K562 (cell line): ENCODE results near the gene GLI1. TPM values are rescaled to one million over a fixed set of nuclear protein-coding genes. Genes with fewer than 3 reads are reported as not detected.

Experiments
- ATF7 ChIP-seq: fragments of 450-650 bp; IDR thresholded peaks from 2 replicates; pipeline ENCODE4 v1.7.1; 2014; ENCODE audit warnings: mild to moderate bottlenecking, moderate library complexity
- CAMTA2 ChIP-seq: fragments of 250-450 bp; sonication (Bioruptor Pico); conservative IDR thresholded peaks from 2 replicates; pipeline ENCODE4 v1.5.1; 2022
- CXXC5 ChIP-seq: fragments of 250-450 bp; sonication (Bioruptor Pico); IDR thresholded peaks from 2 replicates; pipeline ENCODE4 v1.8.0; 2022; ENCODE audit warnings: inconsistent platforms, mild to moderate bottlenecking, moderate library complexity
- ELF1 ChIP-seq: fragments of 200-800 bp; sonication (Bioruptor generic); IDR thresholded peaks from 2 replicates; pipeline ENCODE4 v1.6.1; 2016; ENCODE audit warnings: missing genetic modification characterization, missing compliant biosample characterization
- FOXP1 ChIP-seq: sonication (generic); formaldehyde crosslinking; IDR thresholded peaks from 2 replicates; pipeline ENCODE4 v1.8.0; 2022; ENCODE audit warnings: mild to moderate bottlenecking, missing genetic modification reagents
- HNRNPLL ChIP-seq: fragments of 200-400 bp; formaldehyde crosslinking; IDR thresholded peaks from 2 replicates; pipeline ENCODE4 v1.6.1; 2017; ENCODE audit warnings: low read length, low read depth, mild to moderate bottlenecking; ENCODE audit not compliant: poor library complexity, severe bottlenecking
- KLF13 ChIP-seq: fragments of 450-650 bp; IDR thresholded peaks from 2 replicates; pipeline ENCODE4 v1.6.1; 2016; ENCODE audit warnings: missing genetic modification characterization, low read depth, mild to moderate bottlenecking, missing compliant biosample characterization, moderate library complexity, borderline replicate concordance
- MEIS2 ChIP-seq: fragments of 450-650 bp; IDR thresholded peaks from 2 replicates; pipeline ENCODE4 v1.6.1; 2014; ENCODE audit warnings: mild to moderate bottlenecking; ENCODE audit not compliant: partially characterized antibody
- MNT ChIP-seq, 2 experiments: fragments of 450-650 bp; conservative IDR thresholded peaks; 2 replicates each; pipeline ENCODE4 v1.6.1; 2017; ENCODE audit warnings: mild to moderate bottlenecking in 2 of 2, moderate library complexity in 2 of 2
- NR3C1 ChIP-seq: sonication (generic); formaldehyde crosslinking; IDR thresholded peaks from 2 replicates; pipeline ENCODE4 v1.8.1; 2022; ENCODE audit warnings: missing genetic modification reagents
- POLR2A ChIP-seq: fragments of 450-650 bp; conservative IDR thresholded peaks from 2 replicates; pipeline ENCODE4 v1.6.1; 2016
- POLR2AphosphoS5 ChIP-seq: IDR thresholded peaks from 2 replicates; pipeline ENCODE4 v1.6.1; 2011; ENCODE audit warnings: mild to moderate bottlenecking, low read depth, low read length, moderate library complexity; ENCODE audit not compliant: control insufficient read depth, insufficient read depth
- RCOR1 ChIP-seq, 2 experiments: IDR thresholded peaks; 2 replicates each; pipeline ENCODE4 v1.6.1; 2012; ENCODE audit warnings: low read depth in 2 of 2, low read length in 2 of 2, borderline replicate concordance in 1 of 2, improper control_type of control experiment in 1 of 2
- SETDB1 ChIP-seq: IDR thresholded peaks from one replicate; pipeline ENCODE4 v1.6.1; 2012; ENCODE audit warnings: low read length, control low read depth, inconsistent platforms
- SMAD1 ChIP-seq: fragments of 150-350 bp; IDR thresholded peaks from 2 replicates; pipeline ENCODE4 v1.6.1; 2014; ENCODE audit warnings: low read length, low read depth; ENCODE audit not compliant: partially characterized antibody
- TEAD1 ChIP-seq, 2 experiments: fragments of 450-650 bp in 1 of 2; sonication (generic) in 1 of 2; formaldehyde crosslinking; IDR thresholded peaks; 2 replicates each; pipeline versions ENCODE4 v1.4.0 to v1.8.0; 2020 to 2022; ENCODE audit warnings: mild to moderate bottlenecking in 2 of 2, missing genetic modification reagents in 1 of 2
- TRIM24 ChIP-seq, 2 experiments: fragments of 450-650 bp; IDR thresholded peaks; 2 replicates each; pipeline ENCODE4 v1.6.1; 2016
- ZBTB12 ChIP-seq: fragments of 250-450 bp; sonication (Bioruptor Pico); IDR thresholded peaks from 2 replicates; pipeline ENCODE4 v1.4.0; 2020
- ZFP30 ChIP-seq: fragments of 250-450 bp; sonication (Bioruptor Pico); IDR thresholded peaks from 2 replicates; pipeline ENCODE4 v1.8.0; 2022; ENCODE audit warnings: moderate library complexity, mild to moderate bottlenecking, inconsistent platforms, borderline replicate concordance
- ZKSCAN1 ChIP-seq: fragments of 150-350 bp; IDR thresholded peaks from 2 replicates; pipeline ENCODE4 v1.6.1; 2016; ENCODE audit warnings: low read depth, low read length
- ZNF224 ChIP-seq: sonication (generic); formaldehyde crosslinking; IDR thresholded peaks from 2 replicates; pipeline ENCODE4 v1.8.0; 2022; ENCODE audit warnings: mild to moderate bottlenecking, missing genetic modification reagents
- ZNF263 ChIP-seq: sonication (generic); formaldehyde crosslinking; IDR thresholded peaks from 2 replicates; pipeline ENCODE4 v1.8.0; 2022; ENCODE audit warnings: mild to moderate bottlenecking, missing genetic modification reagents, borderline replicate concordance
- ZNF511 ChIP-seq: sonication (generic); formaldehyde crosslinking; IDR thresholded peaks from 2 replicates; pipeline ENCODE4 v1.8.0; 2022; ENCODE audit warnings: mild to moderate bottlenecking, missing genetic modification reagents
- ZNF589 ChIP-seq: fragments of 200-800 bp; sonication (Bioruptor generic); IDR thresholded peaks from 2 replicates; pipeline ENCODE4 v1.6.1; 2016; ENCODE audit warnings: low read depth, missing genetic modification characterization, missing compliant biosample characterization
- polyA plus RNA-seq, 8 experiments: library from polyadenylated mRNA; depleted of rRNA in 4 of 8; stranded (reverse) in 5 of 8; unstranded in 3 of 8; fragments of >200 nt; fragmentation: Nextera tagmentation in 2 of 8; fragmentation: Illumina TruSeq in 1 of 8; extraction: Ambion mirVana in 2 of 8; extraction: Trizol in 1 of 8; gene quantifications; 2 replicates each; pipeline versions ENCODE4 v1.2.1 to v1.2.3, GENCODE V29; 2011 to 2014; ENCODE audit warnings: inconsistent platforms in 1 of 8, missing spikeins in 1 of 8
- total RNA-seq, 7 experiments: library from RNA; depleted of rRNA in 6 of 7; stranded (reverse); fragments of >200 nt in 6 of 7; fragmentation: Illumina TruSeq in 2 of 7; extraction: Trizol in 2 of 7; gene quantifications; 2 replicates each; pipeline versions ENCODE4 v1.2.1 to v1.2.3, GENCODE V29; 2011 to 2021; ENCODE audit warnings: low replicate concordance in 1 of 7
- TF ChIP-seq, protein P1 (sequence below): fragments of 450-650 bp; IDR thresholded peaks from 2 replicates; pipeline ENCODE4 v1.6.1; 2016

GLI1 gene
- total and polyA plus RNA-seq, 9 of the 15 experiments (the other 6 are each of a cell fraction or from before 2014, with no cell fraction given) = 0.24 to 3.7 (median 0.61) TPM

- TF ChIP-seq ELF1 (peak; percentile 92), MEIS2 (peak; percentile 64), POLR2A (peak; percentile 90), NR3C1 (CRISPR knock-in tag) (peak; percentile 96), TEAD1 (CRISPR knock-in tag; IDR thresholded peaks at IDR 0.05) (peak; percentile 46 to 92; a peak in 3 of 4 replicates), ZFP30 (CRISPR knock-in tag) (no peak), HNRNPLL (peak; percentile 64), ZNF224 (peak; percentile 92; the same call in 1 of the 2 replicates), ZBTB12 (CRISPR knock-in tag) (peak; percentile 82), MNT (conservative IDR thresholded peaks at IDR 0.05) (peak; percentile 76 to 86), SMAD1 (peak; percentile 46), ZNF511 (CRISPR knock-in tag) (peak; percentile 98), KLF13 (tag) (peak; percentile 63; the same call in 1 of the 2 replicates), POLR2AphosphoS5 (peak; percentile 88), CXXC5 (CRISPR knock-in tag) (peak; percentile 98), ATF7 (peak; percentile 94), SETDB1 (peak; percentile 44), ZKSCAN1 (peak; percentile 63; the same call in 1 of the 2 replicates), ZNF589 (CRISPR knock-in tag) (peak; percentile 57; the same call in 1 of the 2 replicates), RCOR1 (IDR thresholded peaks at IDR 0.05; ENCODE audit: borderline replicate concordance in 1 of 2, low read depth in 2 of 2, low read length in 2 of 2) (peak in 1 of 2 experiments; percentile 46; a peak in 2 of 4 replicates), CAMTA2 (CRISPR knock-in tag) (no peak), ZNF263 (CRISPR knock-in tag) (peak; percentile 68; the same call in 1 of the 2 replicates), TRIM24 (IDR thresholded peaks at IDR 0.05) (peak in 1 of 2 experiments; percentile 52; a peak in 1 of 4 replicates), FOXP1 (CRISPR knock-in tag) (peak; percentile 99)
- TF ChIP-seq, protein P1, sequence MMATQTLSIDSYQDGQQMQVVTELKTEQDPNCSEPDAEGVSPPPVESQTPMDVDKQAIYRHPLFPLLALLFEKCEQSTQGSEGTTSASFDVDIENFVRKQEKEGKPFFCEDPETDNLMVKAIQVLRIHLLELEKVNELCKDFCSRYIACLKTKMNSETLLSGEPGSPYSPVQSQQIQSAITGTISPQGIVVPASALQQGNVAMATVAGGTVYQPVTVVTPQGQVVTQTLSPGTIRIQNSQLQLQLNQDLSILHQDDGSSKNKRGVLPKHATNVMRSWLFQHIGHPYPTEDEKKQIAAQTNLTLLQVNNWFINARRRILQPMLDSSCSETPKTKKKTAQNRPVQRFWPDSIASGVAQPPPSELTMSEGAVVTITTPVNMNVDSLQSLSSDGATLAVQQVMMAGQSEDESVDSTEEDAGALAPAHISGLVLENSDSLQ = peak; percentile 66
- TF ChIP-seq, all 486 proteins: peak for 154
Measured at GRCh38 chr12:57430931-57431566, 28.5 kb upstream of the GLI1 start, which contains the start of gene R3HDM2 (continued).
